K562 (cell line): ENCODE data around the gene PPP1R10. TPM values are rescaled to one million over a fixed set of nuclear protein-coding genes. Genes with fewer than 3 reads are reported as not detected.
A peak's percentile ranks its signal among the peaks of the same experiment; 100 is the strongest.

Experiments used
- ASH1L ChIP-seq: fragments of 450-650 bp; IDR thresholded peaks from 2 replicates; pipeline ENCODE4 v1.6.1; 2018; ENCODE audit warnings: borderline replicate concordance, mild to moderate bottlenecking, low read depth; ENCODE audit not compliant: partially characterized antibody
- MTF1 ChIP-seq: fragments of 250-450 bp; sonication (Bioruptor Pico); IDR thresholded peaks from 2 replicates; pipeline ENCODE4 v1.9.0; 2021; ENCODE audit warnings: moderate library complexity, mild to moderate bottlenecking, inconsistent platforms, borderline replicate concordance
- PHF21A ChIP-seq: fragments of 450-650 bp; IDR thresholded peaks from 2 replicates; pipeline ENCODE4 v1.6.1; 2017; ENCODE audit warnings: low read depth, borderline replicate concordance
- SIRT6 ChIP-seq: IDR thresholded peaks from one replicate; pipeline ENCODE4 v1.6.1; 2012; ENCODE audit warnings: low read depth, mild to moderate bottlenecking, control low read depth, inconsistent platforms, low read length, moderate library complexity
- WHSC1 ChIP-seq: IDR thresholded peaks from one replicate; pipeline ENCODE4 v1.6.1; 2012; ENCODE audit warnings: low read length, control low read depth, inconsistent platforms
- ZBTB7A ChIP-seq: IDR thresholded peaks from 2 replicates; pipeline ENCODE4 v1.6.1; 2011; ENCODE audit warnings: low read depth, mild to moderate bottlenecking, low read length, moderate library complexity, borderline replicate concordance; ENCODE audit not compliant: control insufficient read depth
- ZKSCAN1 ChIP-seq: fragments of 150-350 bp; IDR thresholded peaks from 2 replicates; pipeline ENCODE4 v1.6.1; 2016; ENCODE audit warnings: low read depth, low read length
- ZNF197 ChIP-seq: fragments of 200-800 bp; sonication (Bioruptor generic); IDR thresholded peaks from 2 replicates; pipeline ENCODE4 v1.6.1; 2016; ENCODE audit warnings: low read depth, missing genetic modification characterization, missing compliant biosample characterization
- ZNF551 ChIP-seq: fragments of 250-450 bp; sonication (Bioruptor Pico); IDR thresholded peaks from 2 replicates; pipeline ENCODE4 v1.5.0; 2021; ENCODE audit warnings: mild to moderate bottlenecking, moderate library complexity
- ZNF77 ChIP-seq: fragments of 250-450 bp; sonication (Bioruptor Pico); IDR thresholded peaks from 2 replicates; pipeline ENCODE4 v1.5.0; 2020
- ZZZ3 ChIP-seq: fragments of 450-650 bp; IDR thresholded peaks from 2 replicates; pipeline ENCODE4 v1.6.1; 2016; ENCODE audit warnings: antibody characterized with exemption, mild to moderate bottlenecking, moderate library complexity
- polyA plus RNA-seq, 8 experiments: library from polyadenylated mRNA; depleted of rRNA in 4 of 8; stranded (reverse) in 5 of 8; unstranded in 3 of 8; fragments of >200 nt; fragmentation: Nextera tagmentation in 2 of 8; fragmentation: Illumina TruSeq in 1 of 8; extraction: Ambion mirVana in 2 of 8; extraction: Trizol in 1 of 8; gene quantifications; 2 replicates each; pipeline versions ENCODE4 v1.2.1 to v1.2.3, GENCODE V29; 2011 to 2014; ENCODE audit warnings: inconsistent platforms in 1 of 8, missing spikeins in 1 of 8
- total RNA-seq, 7 experiments: library from RNA; depleted of rRNA in 6 of 7; stranded (reverse); fragments of >200 nt in 6 of 7; fragmentation: Illumina TruSeq in 2 of 7; extraction: Trizol in 2 of 7; gene quantifications; 2 replicates each; pipeline versions ENCODE4 v1.2.1 to v1.2.3, GENCODE V29; 2011 to 2021; ENCODE audit warnings: low replicate concordance in 1 of 7
- TF ChIP-seq, protein P1 (sequence below): sonication (generic); formaldehyde crosslinking; IDR thresholded peaks from 2 replicates; pipeline ENCODE4 v1.8.0; 2023; ENCODE audit warnings: mild to moderate bottlenecking, missing genetic modification reagents
- TF ChIP-seq, protein P2 (sequence below), 2 experiments: IDR thresholded peaks; 2 replicates each; pipeline ENCODE4 v1.6.1; 2012; ENCODE audit warnings: improper control_type of control experiment in 2 of 2, low read depth in 2 of 2, low read length in 2 of 2, borderline replicate concordance in 1 of 2
- TF ChIP-seq, protein P3 (sequence below): fragments of 450-650 bp; IDR thresholded peaks from 2 replicates; pipeline ENCODE4 v1.6.1; 2017; ENCODE audit warnings: mild to moderate bottlenecking, moderate library complexity
- TF ChIP-seq, protein P4 (sequence below): fragments of 250-450 bp; sonication (Bioruptor Pico); IDR thresholded peaks from 2 replicates; pipeline ENCODE4 v1.5.0; 2022; ENCODE audit warnings: mild to moderate bottlenecking

PPP1R10 gene
- total and polyA plus RNA-seq, 9 of the 15 experiments (the other 6 are each of a cell fraction or from before 2014, with no cell fraction given), result 14.1 to 65.5 (median 32.6) TPM

DNA sequence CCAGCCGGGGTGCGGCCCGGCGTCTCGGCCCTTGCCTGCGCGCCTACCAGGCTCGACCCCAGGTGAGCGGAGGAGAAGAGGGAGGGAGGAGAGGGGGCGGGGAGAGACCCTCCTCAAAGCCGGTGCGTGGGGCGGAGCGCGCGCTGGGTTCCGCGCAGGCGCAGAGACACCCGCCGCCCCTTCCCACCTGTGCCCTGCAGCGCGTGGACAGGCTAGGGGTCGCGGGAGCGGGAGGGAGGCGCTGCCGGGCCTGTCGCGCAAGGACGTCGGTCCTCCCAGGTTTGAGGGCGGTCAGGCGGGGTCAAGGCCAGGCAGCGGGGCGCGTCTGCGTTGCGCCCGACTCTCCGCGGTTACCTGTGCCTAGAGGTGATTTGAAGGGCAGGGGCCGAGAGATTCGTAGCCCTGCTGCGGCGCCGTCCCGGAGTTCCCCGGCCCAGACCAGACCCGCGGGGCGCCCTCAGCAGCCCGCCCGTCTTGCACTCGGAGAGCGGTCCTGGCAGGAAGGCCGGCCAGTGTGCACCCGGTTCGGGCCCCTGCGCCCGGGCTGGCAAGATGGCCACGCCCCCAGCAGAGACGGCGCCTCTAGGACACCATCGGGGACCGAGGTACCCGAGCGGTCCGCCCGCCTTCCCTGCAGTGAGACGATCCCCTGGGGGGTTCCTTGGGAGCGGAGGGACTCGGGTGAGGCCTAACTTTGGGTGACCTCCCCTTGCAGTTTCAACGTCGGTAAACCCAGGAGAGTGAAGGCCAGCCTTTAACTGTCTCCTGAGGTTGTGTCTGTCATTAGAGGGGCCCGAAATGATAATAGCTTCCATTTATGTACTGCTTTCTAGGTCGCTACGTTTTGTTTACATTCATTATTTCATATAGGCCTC lies 30.4 kb upstream of the PPP1R10 start (continued):
- TF ChIP-seq ZKSCAN1 (no peak; the same call in 1 of the 2 replicates), ZNF77 (CRISPR knock-in tag) (no peak), WHSC1 (no peak), PHF21A (no peak; the same call in 1 of the 2 replicates), ZNF197 (no peak), ZZZ3 (no peak), SIRT6 (no peak), ZBTB7A (peak; percentile 97), MTF1 (CRISPR knock-in tag) (no peak), ZNF551 (no peak), ASH1L (no peak)
- TF ChIP-seq, protein P1, sequence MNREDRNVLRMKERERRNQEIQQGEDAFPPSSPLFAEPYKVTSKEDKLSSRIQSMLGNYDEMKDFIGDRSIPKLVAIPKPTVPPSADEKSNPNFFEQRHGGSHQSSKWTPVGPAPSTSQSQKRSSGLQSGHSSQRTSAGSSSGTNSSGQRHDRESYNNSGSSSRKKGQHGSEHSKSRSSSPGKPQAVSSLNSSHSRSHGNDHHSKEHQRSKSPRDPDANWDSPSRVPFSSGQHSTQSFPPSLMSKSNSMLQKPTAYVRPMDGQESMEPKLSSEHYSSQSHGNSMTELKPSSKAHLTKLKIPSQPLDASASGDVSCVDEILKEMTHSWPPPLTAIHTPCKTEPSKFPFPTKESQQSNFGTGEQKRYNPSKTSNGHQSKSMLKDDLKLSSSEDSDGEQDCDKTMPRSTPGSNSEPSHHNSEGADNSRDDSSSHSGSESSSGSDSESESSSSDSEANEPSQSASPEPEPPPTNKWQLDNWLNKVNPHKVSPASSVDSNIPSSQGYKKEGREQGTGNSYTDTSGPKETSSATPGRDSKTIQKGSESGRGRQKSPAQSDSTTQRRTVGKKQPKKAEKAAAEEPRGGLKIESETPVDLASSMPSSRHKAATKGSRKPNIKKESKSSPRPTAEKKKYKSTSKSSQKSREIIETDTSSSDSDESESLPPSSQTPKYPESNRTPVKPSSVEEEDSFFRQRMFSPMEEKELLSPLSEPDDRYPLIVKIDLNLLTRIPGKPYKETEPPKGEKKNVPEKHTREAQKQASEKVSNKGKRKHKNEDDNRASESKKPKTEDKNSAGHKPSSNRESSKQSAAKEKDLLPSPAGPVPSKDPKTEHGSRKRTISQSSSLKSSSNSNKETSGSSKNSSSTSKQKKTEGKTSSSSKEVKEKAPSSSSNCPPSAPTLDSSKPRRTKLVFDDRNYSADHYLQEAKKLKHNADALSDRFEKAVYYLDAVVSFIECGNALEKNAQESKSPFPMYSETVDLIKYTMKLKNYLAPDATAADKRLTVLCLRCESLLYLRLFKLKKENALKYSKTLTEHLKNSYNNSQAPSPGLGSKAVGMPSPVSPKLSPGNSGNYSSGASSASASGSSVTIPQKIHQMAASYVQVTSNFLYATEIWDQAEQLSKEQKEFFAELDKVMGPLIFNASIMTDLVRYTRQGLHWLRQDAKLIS, result 0 out of 2 replicates have a peak, but pooled peaks have one; percentile 28
- TF ChIP-seq, protein P2, sequence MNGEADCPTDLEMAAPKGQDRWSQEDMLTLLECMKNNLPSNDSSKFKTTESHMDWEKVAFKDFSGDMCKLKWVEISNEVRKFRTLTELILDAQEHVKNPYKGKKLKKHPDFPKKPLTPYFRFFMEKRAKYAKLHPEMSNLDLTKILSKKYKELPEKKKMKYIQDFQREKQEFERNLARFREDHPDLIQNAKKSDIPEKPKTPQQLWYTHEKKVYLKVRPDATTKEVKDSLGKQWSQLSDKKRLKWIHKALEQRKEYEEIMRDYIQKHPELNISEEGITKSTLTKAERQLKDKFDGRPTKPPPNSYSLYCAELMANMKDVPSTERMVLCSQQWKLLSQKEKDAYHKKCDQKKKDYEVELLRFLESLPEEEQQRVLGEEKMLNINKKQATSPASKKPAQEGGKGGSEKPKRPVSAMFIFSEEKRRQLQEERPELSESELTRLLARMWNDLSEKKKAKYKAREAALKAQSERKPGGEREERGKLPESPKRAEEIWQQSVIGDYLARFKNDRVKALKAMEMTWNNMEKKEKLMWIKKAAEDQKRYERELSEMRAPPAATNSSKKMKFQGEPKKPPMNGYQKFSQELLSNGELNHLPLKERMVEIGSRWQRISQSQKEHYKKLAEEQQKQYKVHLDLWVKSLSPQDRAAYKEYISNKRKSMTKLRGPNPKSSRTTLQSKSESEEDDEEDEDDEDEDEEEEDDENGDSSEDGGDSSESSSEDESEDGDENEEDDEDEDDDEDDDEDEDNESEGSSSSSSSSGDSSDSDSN (IDR thresholded peaks at IDR 0.05; ENCODE audit: borderline replicate concordance in 1 of 2, low read depth in 2 of 2, low read length in 2 of 2), result peak; percentile 86 to 91; a peak in 2 of 4 replicates
- TF ChIP-seq, protein P3, sequence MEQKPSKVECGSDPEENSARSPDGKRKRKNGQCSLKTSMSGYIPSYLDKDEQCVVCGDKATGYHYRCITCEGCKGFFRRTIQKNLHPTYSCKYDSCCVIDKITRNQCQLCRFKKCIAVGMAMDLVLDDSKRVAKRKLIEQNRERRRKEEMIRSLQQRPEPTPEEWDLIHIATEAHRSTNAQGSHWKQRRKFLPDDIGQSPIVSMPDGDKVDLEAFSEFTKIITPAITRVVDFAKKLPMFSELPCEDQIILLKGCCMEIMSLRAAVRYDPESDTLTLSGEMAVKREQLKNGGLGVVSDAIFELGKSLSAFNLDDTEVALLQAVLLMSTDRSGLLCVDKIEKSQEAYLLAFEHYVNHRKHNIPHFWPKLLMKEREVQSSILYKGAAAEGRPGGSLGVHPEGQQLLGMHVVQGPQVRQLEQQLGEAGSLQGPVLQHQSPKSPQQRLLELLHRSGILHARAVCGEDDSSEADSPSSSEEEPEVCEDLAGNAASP, result no peak
- TF ChIP-seq, protein P4, sequence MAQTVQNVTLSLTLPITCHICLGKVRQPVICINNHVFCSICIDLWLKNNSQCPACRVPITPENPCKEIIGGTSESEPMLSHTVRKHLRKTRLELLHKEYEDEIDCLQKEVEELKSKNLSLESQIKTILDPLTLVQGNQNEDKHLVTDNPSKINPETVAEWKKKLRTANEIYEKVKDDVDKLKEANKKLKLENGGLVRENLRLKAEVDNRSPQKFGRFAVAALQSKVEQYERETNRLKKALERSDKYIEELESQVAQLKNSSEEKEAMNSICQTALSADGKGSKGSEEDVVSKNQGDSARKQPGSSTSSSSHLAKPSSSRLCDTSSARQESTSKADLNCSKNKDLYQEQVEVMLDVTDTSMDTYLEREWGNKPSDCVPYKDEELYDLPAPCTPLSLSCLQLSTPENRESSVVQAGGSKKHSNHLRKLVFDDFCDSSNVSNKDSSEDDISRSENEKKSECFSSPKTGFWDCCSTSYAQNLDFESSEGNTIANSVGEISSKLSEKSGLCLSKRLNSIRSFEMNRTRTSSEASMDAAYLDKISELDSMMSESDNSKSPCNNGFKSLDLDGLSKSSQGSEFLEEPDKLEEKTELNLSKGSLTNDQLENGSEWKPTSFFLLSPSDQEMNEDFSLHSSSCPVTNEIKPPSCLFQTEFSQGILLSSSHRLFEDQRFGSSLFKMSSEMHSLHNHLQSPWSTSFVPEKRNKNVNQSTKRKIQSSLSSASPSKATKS (CRISPR knock-in tag), result no peak
